NCI-H69 (cell line): Measurements from ENCODE around the gene CHST13.

Experiments used
- DNase-seq: peaks from one replicate; lab custom pipeline; 2025; lab: John Stamatoyannopoulos, UW

Gene CHST13

DNA sequence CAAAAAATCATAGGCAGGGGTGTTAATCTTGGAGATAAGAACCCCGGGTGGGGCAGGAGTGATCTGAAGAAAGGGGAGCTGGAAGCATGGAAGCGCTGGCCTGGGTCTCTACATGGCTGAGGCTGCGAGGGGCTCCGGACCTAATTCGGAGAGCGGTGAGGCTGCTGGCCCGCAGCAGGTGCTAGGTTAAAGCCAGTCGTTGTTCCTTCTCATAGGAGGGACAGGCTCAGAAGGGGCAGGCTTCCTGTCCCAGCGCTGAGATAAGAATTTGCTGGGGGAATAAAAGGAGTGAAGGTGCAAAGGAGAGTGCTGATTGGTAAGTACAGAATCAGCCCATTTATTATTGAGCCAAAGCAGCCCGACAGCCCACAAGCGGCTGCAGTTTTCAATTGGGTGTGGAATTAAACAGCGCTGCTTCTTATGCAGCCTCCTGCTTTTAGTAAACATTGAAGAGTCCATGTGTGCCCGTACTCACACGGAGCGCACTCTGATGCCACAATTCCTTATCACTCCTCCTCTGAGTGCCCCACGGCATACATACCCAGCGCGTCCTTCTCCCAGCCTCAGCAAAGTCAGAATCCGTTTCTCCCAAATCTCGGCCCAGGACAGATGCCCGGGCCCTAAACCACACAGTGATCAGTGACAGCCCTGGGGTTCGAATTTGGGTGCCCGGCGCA, 17.1 kb downstream of the CHST13 start:
- no peak for DNase-seq

DNA sequence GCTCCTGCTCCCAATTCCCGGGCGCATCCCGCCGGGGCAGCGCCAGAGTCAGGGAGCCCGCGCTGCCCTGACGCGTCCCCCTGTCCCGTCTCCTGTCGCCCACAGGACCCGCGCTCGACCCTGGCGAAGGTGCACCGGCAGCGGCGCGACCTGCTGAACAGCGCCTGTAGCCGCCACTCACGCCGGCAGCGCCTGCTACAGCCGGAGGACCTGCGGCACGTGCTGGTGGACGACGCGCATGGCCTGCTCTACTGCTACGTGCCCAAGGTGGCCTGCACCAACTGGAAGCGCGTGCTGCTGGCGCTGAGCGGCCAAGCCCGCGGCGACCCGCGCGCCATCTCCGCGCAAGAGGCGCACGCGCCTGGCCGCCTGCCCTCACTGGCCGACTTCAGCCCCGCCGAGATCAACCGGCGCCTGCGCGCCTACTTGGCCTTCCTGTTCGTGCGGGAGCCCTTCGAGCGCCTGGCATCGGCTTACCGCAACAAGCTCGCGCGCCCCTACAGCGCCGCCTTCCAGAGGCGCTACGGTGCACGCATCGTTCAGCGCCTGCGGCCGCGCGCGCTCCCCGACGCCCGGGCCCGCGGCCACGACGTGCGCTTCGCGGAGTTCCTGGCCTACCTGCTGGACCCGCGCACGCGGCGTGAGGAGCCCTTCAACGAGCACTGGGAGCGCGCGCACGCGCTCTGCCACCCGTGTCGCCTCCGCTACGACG, 17.8 kb downstream of the CHST13 start:
- no peak for DNase-seq

DNA sequence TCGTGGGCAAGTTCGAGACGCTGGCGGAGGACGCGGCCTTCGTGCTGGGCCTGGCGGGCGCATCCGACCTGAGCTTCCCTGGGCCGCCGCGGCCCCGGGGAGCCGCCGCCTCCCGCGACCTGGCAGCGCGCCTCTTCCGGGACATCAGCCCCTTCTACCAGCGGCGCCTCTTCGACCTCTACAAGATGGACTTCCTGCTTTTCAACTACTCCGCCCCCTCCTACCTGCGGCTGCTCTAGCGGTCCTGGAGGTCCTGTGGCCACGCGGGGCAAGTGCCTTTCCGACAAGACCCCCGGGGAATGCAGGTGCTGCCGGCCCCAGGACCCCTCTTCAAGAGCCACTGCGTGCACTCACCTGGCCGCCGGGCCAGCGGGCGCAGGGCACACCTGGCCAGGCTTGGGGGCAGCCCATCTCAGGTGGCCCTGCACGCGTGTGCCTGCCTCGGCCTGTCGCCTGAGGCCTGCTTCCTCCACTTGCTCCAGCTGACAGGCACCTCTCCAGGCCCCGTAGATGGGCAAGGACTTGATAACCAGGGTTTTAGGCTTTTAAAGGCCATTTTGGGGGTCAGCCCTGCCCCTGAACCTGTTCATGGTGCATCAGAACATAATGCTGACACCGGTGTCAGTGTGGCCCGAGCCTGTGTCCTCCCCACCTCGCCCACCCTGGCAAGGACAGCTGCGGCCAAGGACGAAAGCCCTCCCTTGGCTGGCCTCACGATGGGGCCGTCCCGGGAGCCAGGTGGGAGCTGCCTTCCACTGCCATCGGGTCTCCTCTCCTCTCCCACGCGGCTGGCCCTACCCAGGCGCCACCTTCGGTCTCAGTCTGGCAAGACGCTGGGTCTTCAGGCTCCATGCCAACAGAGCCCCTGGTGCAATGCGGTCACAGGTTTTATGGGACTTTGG, 18.6 kb downstream of the CHST13 start:
- no peak for DNase-seq

DNA sequence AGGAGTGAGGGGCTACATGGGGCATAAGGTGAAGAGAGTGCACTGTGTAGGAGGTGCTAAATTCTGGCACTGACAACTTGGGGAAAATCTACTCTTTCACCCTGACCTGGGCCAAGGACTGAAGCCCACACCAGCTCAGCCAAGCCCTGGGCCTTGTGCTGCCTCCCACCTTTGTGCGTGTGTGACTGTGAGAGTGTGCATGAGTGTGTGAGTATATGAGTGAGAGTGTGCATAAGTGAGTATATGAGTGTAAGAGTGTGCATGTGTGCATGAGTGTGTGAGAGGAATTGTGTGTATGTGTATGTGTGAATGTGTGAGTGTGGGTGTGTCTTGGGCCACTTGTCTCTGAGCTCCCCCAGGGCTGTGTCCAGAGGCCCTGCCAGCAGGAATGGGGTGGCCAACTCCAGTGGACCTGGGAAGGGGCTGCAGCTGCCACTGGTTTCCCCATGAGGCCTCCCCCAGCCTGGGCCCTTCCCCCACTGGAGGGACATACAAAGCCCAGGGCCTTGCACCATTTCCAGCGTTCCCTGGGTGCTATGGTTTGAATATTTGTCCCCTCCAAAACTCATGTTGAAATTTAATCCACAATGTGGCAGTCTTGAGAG, 19.6 kb downstream of the CHST13 start:
- no peak for DNase-seq

- DNase-seq = peak; percentile 86
These were observed 20.8 kb downstream of the CHST13 start for GRCh38 chr3:126544596-126545281.

DNA sequence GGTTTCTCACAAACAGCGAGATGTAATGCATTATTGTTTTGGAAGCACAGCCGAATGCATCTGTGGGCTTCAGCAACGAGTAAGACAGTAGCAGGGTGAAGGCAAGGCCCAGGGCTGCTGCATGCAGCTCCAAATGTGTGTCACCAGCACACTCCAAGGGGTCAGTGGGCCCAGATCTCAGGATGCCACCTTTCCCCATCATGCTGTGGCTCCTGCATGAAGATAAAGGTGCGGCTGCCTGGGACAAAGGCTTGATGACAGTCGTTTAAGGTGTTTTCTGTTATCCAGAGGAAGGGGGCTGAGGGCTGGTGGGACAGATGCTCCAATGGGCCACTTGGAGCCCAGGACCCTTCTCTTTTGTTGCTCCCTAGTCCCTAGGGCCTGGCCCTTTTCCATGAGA, 21.6 kb downstream of the CHST13 start:
- DNase-seq = no peak

GRCh38 chr3:126546013-126546412, 22.1 kb downstream of the CHST13 start:
- DNase-seq = no peak

- DNase-seq = no peak
These were observed 22.7 kb downstream of the CHST13 start for GRCh38 chr3:126546549-126547239.

- no peak for DNase-seq
These were observed 23.8 kb downstream of the CHST13 start for GRCh38 chr3:126547721-126548120.

DNA sequence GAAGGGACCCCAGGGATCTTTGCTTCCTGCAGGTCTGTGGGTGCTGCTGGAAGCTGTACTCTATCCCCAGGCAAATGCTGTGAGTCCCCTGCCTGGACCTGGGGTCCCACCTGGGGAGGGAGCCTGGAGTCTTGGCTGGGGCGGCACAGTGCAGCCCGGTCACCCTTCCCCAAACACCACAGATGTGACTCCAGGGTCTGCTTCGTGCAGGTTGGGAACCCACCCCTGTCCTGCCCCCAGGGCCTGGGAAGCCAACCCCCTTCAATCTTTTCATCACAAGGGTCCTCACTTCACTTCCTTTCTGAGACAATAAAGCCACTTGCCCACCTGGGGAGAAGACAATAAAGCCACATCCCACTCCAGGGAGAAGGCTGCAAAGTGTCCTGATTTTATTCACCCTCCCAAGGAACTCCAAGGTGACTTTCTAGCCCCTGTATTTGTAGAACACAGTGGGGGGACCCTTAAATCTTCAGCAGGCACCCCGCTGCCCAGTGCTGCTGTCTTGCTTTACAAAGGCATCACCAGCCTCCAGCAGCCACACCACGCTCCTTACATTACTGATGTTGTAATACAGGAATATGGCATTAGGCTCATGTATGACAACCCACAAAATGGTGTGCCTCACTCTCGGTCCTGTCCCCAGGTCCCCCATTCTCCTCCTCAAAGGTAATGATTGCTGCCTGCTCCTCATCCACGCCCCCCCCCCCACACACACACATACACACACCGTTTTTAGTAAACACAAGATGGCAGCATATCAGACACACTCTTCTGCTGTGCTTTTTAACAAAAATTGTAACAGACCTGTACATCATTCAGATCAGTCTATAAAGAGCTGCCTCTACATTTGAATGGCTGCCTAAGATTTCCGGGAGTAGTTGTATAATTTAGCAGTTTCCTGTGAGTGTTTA, 24.9 kb downstream of the CHST13 start:
- DNase-seq = peak; percentile 44

DNA sequence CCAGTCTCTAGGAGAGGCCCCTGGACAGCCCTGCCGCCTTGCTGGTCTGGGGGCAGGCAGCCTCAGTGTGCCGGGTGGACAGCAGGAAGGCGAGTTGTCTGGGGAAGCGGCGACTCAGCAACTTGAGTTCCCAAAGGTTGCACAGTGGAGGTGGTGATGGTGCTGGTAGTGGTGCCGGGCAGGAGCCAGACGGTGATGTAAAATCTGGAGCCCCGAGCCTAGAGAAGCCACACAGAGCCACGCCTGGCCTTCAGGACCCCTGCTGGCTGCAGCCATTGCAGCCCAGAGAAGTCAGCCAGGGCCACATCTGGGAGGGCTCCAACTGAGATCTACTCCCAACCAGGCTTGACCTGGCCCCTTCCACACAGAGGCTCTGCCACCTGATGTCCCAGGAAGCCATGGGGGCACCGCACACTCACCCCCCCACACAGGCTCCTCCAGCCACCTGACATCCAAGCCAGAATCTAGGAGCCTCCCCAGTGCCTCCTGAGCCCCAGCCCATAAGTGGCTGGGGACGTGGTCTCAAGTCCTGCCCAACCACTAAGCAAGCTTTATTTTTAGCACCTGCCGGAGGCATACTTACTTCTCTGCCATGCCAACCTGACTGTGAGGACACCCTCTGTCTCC, 26.0 kb downstream of the CHST13 start:
- peak; percentile 61 for DNase-seq

DNA sequence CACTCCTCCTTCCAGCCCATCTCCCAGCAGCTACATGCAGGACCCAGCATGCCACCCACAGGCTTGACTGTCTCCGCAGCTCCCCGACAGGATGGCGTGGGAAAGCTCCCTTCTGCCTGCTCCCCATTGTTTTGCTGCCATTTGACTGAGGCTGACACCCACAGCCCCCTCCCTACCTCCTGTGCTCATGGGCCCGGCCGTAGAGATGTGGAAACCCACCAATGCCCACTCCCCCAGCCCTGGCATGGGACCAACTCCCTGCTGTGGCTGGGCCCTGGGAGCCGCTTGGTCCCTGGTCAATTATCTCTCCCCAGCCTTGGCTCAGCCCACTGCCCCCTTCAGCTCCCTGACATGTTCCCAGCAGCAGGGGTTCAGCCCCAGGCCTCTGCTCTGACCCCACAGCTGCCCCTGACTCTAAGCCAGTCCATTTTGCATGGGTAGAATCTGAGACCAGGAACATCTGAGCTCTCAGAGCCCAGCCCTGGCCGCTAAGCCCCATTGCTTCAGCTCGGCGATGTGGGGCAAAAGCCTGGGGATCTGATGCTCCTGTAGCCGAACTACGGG, 26.6 kb downstream of the CHST13 start:
- peak; percentile 74 for DNase-seq

DNA sequence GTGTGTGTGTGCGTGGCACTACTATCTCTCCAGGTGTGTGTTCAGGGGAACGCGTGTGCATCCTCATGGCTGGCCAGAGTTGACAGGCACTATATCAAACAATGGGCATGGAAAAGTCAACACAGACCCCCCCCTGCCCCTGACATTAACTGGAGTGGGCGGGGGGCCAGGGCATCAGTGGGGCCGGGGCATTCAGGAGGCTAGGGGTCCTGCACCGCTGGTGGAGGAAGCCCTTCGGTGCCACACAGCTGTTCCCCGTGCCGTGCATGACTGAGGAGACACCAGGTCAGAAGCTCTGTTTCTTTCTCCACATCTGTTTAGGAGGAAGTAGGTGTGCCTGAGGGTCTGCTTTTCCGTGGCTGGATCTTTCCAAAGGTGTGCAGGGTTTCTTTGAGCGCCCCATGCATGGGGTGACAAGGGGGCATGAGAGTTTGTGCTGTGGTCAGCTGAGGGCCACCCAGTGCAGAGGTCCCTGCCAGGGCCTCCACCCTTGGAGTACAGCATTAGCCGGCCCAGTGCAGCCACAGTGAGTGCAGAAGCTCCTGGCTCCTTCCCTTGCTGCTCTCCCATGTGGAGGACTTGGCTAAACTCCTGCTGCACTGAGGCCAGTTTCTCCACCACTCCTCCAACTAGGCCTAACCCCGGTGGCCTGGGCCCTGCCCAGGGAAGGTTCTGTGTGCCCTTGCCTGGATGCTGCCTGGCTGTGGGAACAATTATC, 27.3 kb downstream of the CHST13 start:
- DNase-seq = peak; percentile 34

DNA sequence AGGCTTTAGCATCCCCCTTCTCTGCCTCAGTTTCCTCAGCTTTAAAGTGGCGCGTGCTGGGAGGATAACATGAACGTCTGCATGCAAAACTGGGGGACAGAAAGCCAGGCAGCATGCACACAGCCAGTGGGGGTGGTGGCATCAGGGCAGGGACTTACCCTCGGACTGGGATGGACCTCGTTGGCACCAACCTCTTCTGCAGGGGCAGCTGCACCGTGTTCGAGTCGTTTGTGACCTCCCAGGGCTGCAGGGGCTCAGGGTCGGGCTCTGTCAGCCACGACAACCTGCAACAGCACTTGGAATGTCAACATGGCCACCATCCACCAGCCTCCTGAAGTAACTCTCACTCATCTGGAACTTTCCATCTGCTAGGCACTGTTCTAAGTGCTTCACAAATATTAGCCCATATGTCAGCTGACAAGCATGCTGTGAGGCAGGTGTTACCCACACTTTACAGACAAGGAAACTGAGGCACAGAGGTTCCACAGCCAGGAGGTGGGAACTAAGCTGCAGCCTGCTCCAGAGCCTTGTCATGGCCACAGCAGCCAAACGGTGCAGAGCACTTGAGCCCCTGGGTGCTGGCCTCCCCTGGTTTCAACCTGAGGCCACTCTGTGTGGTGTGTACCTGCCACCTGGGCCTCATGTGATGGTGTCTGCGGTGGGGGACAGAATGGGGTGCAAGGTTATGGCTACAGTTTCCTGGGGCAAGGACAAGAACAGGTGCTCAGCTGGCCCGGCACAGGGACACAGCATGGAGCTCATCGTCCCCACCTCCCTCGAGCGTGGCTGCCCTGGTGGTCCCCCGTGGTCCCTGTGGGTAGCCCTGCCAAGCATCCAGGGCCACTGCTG, 28.1 kb downstream of the CHST13 start:
- DNase-seq = no peak

DNA sequence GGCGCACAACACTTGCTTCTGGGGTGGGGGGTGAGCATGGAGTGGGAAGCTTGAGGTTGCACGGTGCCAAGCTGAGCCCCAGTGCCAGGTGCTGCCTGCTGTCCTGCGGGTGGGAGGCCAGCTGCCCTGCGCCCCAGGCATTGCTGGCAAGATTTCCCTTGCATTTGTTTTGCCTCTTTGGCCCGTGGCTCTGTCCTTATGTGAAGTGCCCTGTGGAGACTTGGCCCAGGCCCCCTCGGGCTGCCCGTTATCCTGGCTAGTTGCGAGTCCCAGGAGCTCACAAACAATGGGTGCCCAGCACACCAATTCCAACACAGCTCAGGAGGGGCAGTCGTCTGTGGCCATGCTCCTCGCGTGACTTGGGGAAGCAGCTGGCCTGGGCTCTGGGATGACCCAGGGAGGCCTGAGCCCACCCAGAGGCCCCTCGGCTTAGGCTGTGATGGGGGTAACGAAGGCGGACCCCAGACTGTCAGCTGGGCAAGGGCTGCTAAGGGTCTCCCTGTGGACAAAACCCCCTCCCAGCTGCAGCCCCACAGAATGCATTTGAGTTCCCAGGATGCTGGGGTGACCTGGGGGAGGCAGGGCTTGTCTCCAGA, 28.8 kb downstream of the CHST13 start:
- peak; percentile 27 for DNase-seq

GRCh38 chr3:126553284-126554084, 29.5 kb downstream of the CHST13 start:
- DNase-seq = no peak
